Measurements from ENCODE around the gene SLC2A14. TPM values are rescaled to one million over a fixed set of nuclear protein-coding genes. Genes with fewer than 3 reads are reported as not detected.
"Not testable (repeated sequence)": the region's sequence is repeated elsewhere in the genome, so short reads cannot be mapped to it uniquely, and the experiment has no call there.

The SLC2A14 gene
- total and polyA plus RNA-seq, 7 donors, result 0.04 to 1.4 TPM; not detected in 5

- 6 to 10% methylated on average over 2 of the region's 2 CpGs for WGBS, 2 donors
- Histone ChIP-seq H3K4me3 (no peak overlapping the region), H3K27me3 (no peaks in the 10 kb centered on the region), H3K27ac (no peak overlapping the region), H3K36me3 (no peaks in the 10 kb centered on the region), H3K9me3 (no peaks in the 10 kb centered on the region), H3K4me1 (no peaks in the 10 kb centered on the region)
- no peak for TF ChIP-seq POLR2A (IDR thresholded peaks at IDR 0.05)
- TF ChIP-seq EP300 (IDR thresholded peaks at IDR 0.05), result no peak
- TF ChIP-seq, protein P1, sequence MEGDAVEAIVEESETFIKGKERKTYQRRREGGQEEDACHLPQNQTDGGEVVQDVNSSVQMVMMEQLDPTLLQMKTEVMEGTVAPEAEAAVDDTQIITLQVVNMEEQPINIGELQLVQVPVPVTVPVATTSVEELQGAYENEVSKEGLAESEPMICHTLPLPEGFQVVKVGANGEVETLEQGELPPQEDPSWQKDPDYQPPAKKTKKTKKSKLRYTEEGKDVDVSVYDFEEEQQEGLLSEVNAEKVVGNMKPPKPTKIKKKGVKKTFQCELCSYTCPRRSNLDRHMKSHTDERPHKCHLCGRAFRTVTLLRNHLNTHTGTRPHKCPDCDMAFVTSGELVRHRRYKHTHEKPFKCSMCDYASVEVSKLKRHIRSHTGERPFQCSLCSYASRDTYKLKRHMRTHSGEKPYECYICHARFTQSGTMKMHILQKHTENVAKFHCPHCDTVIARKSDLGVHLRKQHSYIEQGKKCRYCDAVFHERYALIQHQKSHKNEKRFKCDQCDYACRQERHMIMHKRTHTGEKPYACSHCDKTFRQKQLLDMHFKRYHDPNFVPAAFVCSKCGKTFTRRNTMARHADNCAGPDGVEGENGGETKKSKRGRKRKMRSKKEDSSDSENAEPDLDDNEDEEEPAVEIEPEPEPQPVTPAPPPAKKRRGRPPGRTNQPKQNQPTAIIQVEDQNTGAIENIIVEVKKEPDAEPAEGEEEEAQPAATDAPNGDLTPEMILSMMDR (IDR thresholded peaks at IDR 0.05), result peak in 3 of 4 experiments; percentile 25 to 67 (median 30)
- TF ChIP-seq POLR2AphosphoS5 (IDR thresholded peaks at IDR 0.05), result no peak
- DNase-seq, result no peak
- intact Hi-C loops (cut with DNase I), result no loop called here
Measured at GRCh38 chr12:7806863-7807487, 65.7 kb downstream of the SLC2A14 start.

DNA sequence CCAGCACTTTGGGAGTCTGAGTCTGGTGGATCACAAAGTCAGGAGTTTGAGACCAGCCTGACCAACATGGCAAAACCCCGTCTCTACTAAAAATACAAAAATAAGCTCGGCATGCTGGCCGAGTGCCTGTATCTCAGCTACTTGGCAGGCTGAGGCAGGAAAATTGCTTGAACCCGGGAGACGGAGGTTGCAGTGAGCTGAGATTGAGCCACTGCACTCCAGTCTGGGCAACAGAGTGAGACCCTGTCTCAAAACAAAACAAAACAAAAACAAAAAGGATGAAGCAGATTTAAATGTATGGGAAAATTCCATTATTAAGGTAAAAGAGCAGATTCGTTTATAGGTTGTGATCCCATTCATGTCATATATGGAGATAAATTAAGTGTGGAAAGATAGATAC is 66.4 kb downstream of the SLC2A14 start:
- DNase-seq; H3K4me3 ChIP-seq; H3K27me3 ChIP-seq; H3K36me3 ChIP-seq; H3K27ac ChIP-seq; intact Hi-C loops (cut with DNase I); H3K4me1 ChIP-seq; H3K9me3 ChIP-seq: not testable (repeated sequence)
- WGBS, 2 donors, result 87 to 88% methylated on average over 6 of the region's 6 CpGs

DNA sequence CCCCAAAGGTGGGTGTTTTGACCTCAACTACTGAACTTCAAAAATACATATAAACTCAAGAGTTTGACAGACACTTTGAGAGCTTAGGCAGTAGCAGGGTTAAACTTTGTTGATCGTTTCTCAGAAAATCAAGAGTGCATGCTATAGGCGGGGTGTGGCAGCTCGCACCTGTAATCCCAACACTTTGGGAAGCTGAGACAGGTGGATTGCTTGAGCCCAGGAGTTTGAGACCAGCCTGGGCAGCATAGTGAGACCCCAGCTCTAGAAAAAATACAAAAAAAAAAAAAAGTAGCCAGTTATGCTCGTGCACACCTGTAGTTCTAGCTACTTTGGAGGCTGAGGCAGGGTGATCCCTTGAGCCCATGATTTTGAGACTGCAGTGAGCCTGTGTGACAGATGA is 71.3 kb downstream of the SLC2A14 start:
- DNase-seq, result no peak
- H3K27ac ChIP-seq, result no peak overlapping the region
- WGBS, 2 donors, result 16 to 45% methylated on average over 4 of the region's 4 CpGs
- no peak overlapping the region for H3K4me3 ChIP-seq
- TF ChIP-seq, protein P1 (IDR thresholded peaks at IDR 0.05), result no peak
- TF ChIP-seq POLR2A (IDR thresholded peaks at IDR 0.05), result no peak
- H3K27me3 ChIP-seq, result no peaks in the 10 kb centered on the region
- no peaks in the 10 kb centered on the region for H3K36me3 ChIP-seq
- intact Hi-C loops (cut with DNase I), result no loop called here
- no peaks in the 10 kb centered on the region for H3K4me1 ChIP-seq
- H3K9me3 ChIP-seq, result no peaks in the 10 kb centered on the region

GRCh38 chr12:7798750-7799308 is 73.9 kb downstream of the SLC2A14 start:
- H3K36me3 ChIP-seq; H3K27me3 ChIP-seq; H3K4me1 ChIP-seq; DNase-seq; H3K9me3 ChIP-seq; intact Hi-C loops (cut with DNase I); H3K27ac ChIP-seq; H3K4me3 ChIP-seq: not testable (repeated sequence)
- 56 to 74% methylated on average over 1 of the region's 4 CpGs for WGBS, 2 donors

- H3K9me3 ChIP-seq, result no peaks in the 10 kb centered on the region
- no peak overlapping the region for H3K27ac ChIP-seq
- WGBS, 2 donors, result 69 to 80% methylated on average over 12 of the region's 12 CpGs
- intact Hi-C loops (cut with DNase I), result no loop called here
- H3K27me3 ChIP-seq, result no peaks in the 10 kb centered on the region
- DNase-seq, result no peak
- H3K36me3 ChIP-seq, result no peaks in the 10 kb centered on the region
- no peaks in the 10 kb centered on the region for H3K4me1 ChIP-seq
- H3K4me3 ChIP-seq, result no peak overlapping the region
- TF ChIP-seq POLR2A (IDR thresholded peaks at IDR 0.05) (no peak), POLR2AphosphoS5 (IDR thresholded peaks at IDR 0.05) (no peak), EP300 (IDR thresholded peaks at IDR 0.05) (no peak)
- TF ChIP-seq, protein P1 (IDR thresholded peaks at IDR 0.05), result no peak
Measured at GRCh38 chr12:7797698-7798398, 74.9 kb downstream of the SLC2A14 start.

- H3K4me1 ChIP-seq; DNase-seq; H3K27ac ChIP-seq; H3K9me3 ChIP-seq; H3K27me3 ChIP-seq; intact Hi-C loops (cut with DNase I); H3K36me3 ChIP-seq; H3K4me3 ChIP-seq: not testable (repeated sequence)
- WGBS, 2 donors, result 67 to 89% methylated on average over 7 of the region's 7 CpGs
Measured at GRCh38 chr12:7797269-7797668, 75.4 kb downstream of the SLC2A14 start.
